ENCODE data around the gene MTR. TPM values are rescaled to one million over a fixed set of nuclear protein-coding genes. Genes with fewer than 3 reads are reported as not detected.

The MTR gene
- polyA plus RNA-seq, 2 of the 4 experiments (the other 2 are of a cell fraction) = 6.2 to 12.7 TPM

- Histone ChIP-seq H3K4me1 (no peaks in the 10 kb centered on the region), H3K27ac (no peak overlapping the region), H3K4me2 (no peak overlapping the region), H3K4me3 (no peak overlapping the region), H3K9me3 (no peaks in the 10 kb centered on the region)
- ChIA-PET CTCF (no interaction called here), POLR2A (no interaction called here)
- TF ChIP-seq REST (IDR thresholded peaks at IDR 0.05) = no peak
- TF ChIP-seq HOXB13 (CRISPR knock-in tag; IDR thresholded peaks at IDR 0.05; ENCODE audit: low read depth) = no peak
- TF ChIP-seq ZSCAN20 (CRISPR knock-in tag; IDR thresholded peaks at IDR 0.05) = no peak
- no peak for TF ChIP-seq MAX (IDR thresholded peaks at IDR 0.05)
- TF ChIP-seq BCL3 (IDR thresholded peaks at IDR 0.05) = no peak
- TF ChIP-seq ESRRA (IDR thresholded peaks at IDR 0.05; ENCODE audit: borderline replicate concordance, low read length) = no peak
- no peak for TF ChIP-seq RFX5 (IDR thresholded peaks at IDR 0.05)
- TF ChIP-seq EP300 (IDR thresholded peaks at IDR 0.05) = no peak
- no peak for TF ChIP-seq HMGXB4 (CRISPR knock-in tag; IDR thresholded peaks at IDR 0.05; ENCODE audit: borderline replicate concordance)
- no peak for TF ChIP-seq FOSB (CRISPR knock-in tag; IDR thresholded peaks at IDR 0.05)
- TF ChIP-seq CEBPB (IDR thresholded peaks at IDR 0.05) = no peak
- TF ChIP-seq CBX8 (IDR thresholded peaks at IDR 0.05) = no peak
- TF ChIP-seq ATOH8 (CRISPR knock-in tag; IDR thresholded peaks at IDR 0.05; ENCODE audit: low read depth) = no peak
- no peak for TF ChIP-seq FOSL2 (IDR thresholded peaks at IDR 0.05)
- TF ChIP-seq FOSL2 (CRISPR knock-in tag; IDR thresholded peaks at IDR 0.05) = no peak
- no peak for TF ChIP-seq MAZ (IDR thresholded peaks at IDR 0.05; ENCODE audit: borderline replicate concordance, low read depth, low read length)
- no peak for TF ChIP-seq ELK1 (IDR thresholded peaks at IDR 0.05; ENCODE audit: low read depth, low read length)
- TF ChIP-seq ZNF302 (CRISPR knock-in tag; IDR thresholded peaks at IDR 0.05) = no peak
- no peak for TF ChIP-seq EHMT2 (IDR thresholded peaks at IDR 0.05; ENCODE audit: low read depth)
- TF ChIP-seq RNF2 (IDR thresholded peaks at IDR 0.05; ENCODE audit: borderline replicate concordance, low read depth) = no peak
- TF ChIP-seq HDAC2 (IDR thresholded peaks at IDR 0.05) = no peak
- DNase-seq (ENCODE audit: low read depth in 1 of 2, low spot score in 1 of 2) = no peak
- ATAC-seq = no peak
- FAIRE-seq = no peak
- 86% methylated on average over 2 of the region's 2 CpGs for WGBS (ENCODE audit: missing lambda C conversion rate)
These were observed 50.7 kb downstream of the MTR start for GRCh38 chr1:236845830-236846229.
